ENCODE results near the gene METRN.
"Not testable (repeated sequence)": the region's sequence is repeated elsewhere in the genome, so short reads cannot be mapped to it uniquely, and the experiment has no call there.

The METRN gene

GRCh38 chr16:739560-740458, 24.9 kb downstream of the METRN start:
- DNase-seq = no peak

- no peak for DNase-seq
Observed at GRCh38 chr16:740459-740763, 25.5 kb downstream of the METRN start.

GRCh38 chr16:740764-741505, 26.0 kb downstream of the METRN start, which contains the start of gene CIAO3:
Gene CIAO3 (minus strand): TSS chr16:740997. CDS start chr16:740985, 12 bp downstream.
- DNase-seq = peak; percentile 88

GRCh38 chr16:741986-742629, 27.2 kb downstream of the METRN start:
- DNase-seq = no peak

GRCh38 chr16:742894-743293, 28.0 kb downstream of the METRN start:
- DNase-seq = not testable (repeated sequence)

- no peak for DNase-seq
Observed at GRCh38 chr16:743794-744500, 29.0 kb downstream of the METRN start.

GRCh38 chr16:745739-746138, 30.8 kb downstream of the METRN start:
- no peak for DNase-seq

- DNase-seq = no peak
Observed at GRCh38 chr16:746637-747036, 31.7 kb downstream of the METRN start.

GRCh38 chr16:747978-748746, 33.2 kb downstream of the METRN start:
- DNase-seq = no peak

GRCh38 chr16:749010-749409, 34.1 kb downstream of the METRN start:
- no peak for DNase-seq

- no peak for DNase-seq
Observed at GRCh38 chr16:750485-750884, 35.6 kb downstream of the METRN start.

GRCh38 chr16:751152-752006, 36.5 kb downstream of the METRN start:
- DNase-seq = no peak

GRCh38 chr16:752007-752312, 37.0 kb downstream of the METRN start:
- DNase-seq = no peak

GRCh38 chr16:754121-754607, 39.2 kb downstream of the METRN start:
- DNase-seq = not testable (repeated sequence)

- no peak for DNase-seq
Observed at GRCh38 chr16:754656-755055, 39.7 kb downstream of the METRN start.

- no peak for DNase-seq
Observed at GRCh38 chr16:756428-756827, 41.5 kb downstream of the METRN start.

- DNase-seq = no peak
Observed at GRCh38 chr16:759110-759910, 44.4 kb downstream of the METRN start.

GRCh38 chr16:760065-760464, 45.1 kb downstream of the METRN start:
- no peak for DNase-seq

- DNase-seq = no peak
Observed at GRCh38 chr16:760545-761343, 45.8 kb downstream of the METRN start, which contains the start of gene MSLN. Gene MSLN (plus strand): TSS chr16:760734. CDS start chr16:762681, 1,947 bp downstream.
